Measurements from ENCODE around the gene RNU11.
"Not testable (repeated sequence)": the region's sequence is repeated elsewhere in the genome, so short reads cannot be mapped to it uniquely, and the experiment has no call there.

RNU11 gene

DNA sequence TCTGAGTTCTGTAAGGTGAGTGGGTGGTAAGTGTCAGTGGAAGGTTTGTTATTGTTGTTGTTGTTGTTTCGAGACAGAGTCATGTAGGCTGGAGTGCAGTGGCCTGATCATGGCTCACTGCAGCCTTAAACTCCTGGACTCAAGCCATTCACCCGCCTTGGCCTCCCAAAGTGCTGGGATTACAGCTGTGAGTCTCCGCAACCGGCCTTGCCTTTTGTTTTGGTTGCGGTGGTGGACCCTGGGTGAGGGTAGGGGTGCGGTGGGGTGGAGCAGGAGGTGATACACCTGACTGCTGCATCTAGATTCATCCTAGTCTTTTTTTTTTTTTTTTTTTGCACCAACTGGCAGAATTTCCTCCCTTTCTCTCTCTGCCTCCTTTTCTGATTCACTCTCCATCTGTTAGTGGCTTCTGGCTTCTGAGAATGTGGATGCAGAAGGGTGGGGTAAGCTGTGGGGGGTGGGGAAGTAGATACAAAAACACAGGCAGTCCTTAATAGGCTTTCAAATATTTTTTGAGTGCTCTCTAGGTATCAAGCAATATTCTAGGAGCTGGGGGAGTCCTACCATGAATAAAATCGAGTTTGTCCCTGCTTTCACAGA is 15.6 kb downstream of the RNU11 start:
- no peak for DNase-seq

DNA sequence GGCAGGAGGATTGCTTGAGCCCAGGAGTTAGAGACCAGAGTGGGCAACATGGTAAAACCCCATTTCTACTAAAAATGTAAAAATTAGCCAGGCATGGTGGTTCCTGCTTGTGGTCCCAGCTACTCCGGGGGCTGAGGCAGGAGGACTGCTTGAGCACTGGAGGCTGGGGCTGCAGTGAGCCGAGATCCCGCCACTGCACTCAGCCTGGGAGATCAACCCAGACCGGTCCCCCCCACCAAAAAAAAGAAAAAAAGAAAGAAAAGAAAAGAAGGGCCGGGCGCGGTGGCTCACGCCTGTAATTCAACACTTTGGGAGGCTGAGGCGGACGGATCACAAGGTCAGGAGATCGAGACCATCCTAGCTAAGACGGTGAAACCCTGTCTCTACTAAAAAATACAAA is 18.4 kb downstream of the RNU11 start:
- no peak for DNase-seq

DNA sequence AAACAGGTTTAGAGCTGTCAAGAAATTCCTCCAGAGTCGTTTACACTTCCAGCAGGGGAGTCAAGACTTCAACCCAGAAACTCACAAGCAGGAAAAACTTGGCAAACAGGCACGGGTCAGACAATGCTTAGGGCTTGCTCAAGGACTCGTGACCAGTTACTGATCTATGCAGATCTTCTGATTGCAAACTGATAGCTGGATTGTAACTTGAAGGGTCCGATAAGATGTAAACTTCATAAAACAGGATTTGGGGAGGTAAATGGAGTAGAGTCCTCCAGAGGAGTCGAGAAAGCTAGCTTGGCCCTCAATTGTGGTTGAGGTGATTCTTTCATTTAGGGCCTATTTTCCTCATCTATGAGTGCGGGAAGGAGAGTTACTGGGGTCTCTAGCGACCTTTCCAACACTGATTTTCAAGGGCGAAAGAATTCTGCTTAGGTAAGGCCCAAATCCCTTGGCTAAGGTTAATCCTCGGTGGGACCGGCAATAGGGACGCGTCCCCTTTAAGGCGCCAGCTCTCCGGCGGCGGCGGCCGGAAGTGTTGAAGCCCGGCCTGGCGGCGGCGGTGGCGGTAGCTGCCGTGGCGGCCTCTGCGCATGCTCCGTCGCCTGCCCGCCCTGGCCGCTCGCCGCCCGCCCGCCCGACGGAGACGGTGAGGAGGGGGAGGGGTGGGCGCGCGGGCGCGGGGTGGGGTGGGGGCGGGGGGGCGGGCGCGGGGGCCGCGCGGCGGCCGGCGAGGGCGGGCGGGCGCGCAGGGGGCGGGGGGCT is 20.0 kb downstream of the RNU11 start, which contains the start of gene GMEB1:
Gene GMEB1 (plus strand): TSS at position 594 of the 765 bp plus-strand sequence. CDS start 14,829 bp downstream, outside the sequence.
- peak; percentile 86 to 90 for DNase-seq

DNA sequence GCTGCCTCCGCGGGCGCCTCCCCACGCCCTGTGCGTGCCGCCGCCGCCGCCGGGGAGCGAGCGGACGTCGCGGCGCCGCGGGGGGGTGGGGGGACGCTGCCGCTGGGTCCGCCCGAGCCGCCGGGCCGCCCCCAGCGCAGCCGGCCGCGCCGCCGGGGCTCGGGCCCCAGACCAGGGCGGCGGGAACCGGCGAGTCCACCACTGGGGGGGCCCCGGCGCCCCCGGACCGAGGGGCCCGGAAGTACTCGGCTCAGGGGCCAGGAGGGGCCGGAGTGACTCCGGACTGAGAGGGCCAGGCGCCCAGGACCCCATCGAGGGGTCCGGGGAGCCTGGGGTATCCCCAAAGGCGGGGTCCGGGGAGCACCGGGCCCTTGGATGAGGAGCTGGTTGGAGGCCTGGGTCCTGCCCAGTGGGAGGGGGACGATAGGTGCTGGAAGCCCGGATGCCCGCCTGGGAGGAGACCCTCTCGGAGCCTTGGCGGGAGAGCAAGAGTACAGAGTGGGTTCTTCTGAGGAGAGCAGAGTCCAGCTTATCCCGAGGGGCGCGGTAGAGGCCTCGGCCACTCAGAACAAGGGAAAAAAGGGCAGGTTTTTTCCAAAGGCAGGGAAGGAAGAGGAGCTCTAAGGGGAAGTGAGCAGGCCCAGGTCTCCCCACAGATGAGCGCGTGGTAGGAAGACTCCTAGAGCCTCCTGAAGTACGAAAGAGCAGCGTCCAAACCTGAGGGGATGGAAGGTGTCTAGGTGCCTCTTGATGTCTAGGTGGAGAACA is 20.7 kb downstream of the RNU11 start:
- peak; percentile 74 to 78 for DNase-seq

DNA sequence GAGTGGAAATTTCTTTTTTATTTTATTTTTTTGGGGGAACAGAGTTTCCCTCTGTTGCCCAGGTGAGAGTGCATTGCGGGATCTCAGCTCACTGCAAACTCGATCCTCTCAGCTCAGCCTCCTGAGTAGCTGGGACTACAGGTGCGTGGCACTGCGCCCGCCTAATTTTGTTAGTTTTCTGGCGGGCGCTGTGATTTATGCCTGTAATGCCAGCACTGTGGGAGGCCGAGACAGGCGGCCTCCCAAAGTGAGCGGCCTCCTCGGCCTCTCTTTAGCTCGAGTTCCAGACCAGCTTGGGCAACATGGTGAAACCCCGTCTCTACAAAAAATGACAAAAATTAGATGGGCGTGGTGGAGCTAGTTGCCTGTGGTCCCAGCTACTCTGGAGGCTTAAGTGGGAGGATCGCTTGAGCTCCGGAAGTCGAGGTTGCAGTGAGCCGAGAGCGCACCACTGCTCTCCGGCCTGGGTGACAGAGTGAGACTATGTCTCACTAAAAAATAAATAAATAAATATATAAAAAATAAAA is 22.9 kb downstream of the RNU11 start:
- DNase-seq, result no peak

DNA sequence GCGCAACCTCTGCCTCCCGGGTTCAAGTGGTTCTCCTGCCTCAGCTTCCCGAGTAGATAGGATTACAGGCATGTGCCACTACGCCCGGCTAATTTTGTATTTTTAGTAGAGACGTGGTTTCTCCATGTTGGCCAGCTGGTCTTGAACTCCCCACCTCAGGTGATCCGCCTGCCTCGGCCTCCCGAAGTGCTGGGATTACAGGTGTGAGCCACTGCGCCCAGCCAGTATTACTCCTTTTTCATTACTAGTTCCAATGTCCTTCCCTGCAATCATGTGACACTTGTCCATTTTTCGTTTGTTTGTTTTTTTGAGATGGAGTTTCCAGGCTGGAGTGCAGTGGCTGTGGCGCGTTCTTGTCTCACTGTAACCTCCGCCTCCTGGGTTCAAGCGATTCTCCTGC is 24.6 kb downstream of the RNU11 start:
- not testable (repeated sequence) for DNase-seq

DNA sequence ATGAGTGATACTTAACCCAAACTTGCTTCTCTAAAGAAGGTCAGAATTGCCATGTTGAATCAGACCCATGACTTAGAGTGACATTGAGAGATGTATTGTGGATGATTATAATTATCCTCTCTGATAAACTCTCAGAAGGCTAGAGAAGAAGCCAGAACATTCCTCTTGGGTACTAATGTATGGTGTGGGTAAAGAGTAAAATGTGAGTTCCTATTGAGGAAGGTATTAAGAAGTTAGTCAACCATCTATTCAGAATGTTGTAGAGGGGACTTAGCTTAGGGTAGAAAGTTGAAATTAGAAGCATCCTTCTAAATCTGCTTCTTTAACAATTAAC is 27.5 kb downstream of the RNU11 start:
- DNase-seq, result no peak

DNA sequence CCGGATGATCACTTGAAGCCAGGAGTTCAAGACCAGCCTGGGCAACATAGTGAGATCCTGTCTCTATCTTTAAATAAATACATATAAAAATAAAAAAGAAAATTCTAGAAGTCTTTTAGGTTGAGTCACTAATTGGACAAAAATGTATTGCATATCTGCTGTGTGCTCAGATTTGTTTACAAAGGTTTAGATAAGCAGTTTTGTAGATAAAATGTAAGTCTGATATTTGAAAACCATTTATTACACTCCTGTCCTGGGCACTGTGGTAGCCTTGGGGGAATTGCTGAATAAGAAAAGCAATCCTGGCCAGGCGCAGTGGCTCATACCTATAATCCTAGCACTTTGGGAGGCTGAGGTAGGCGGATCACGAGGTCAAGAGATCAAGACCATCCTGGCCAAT is 31.8 kb downstream of the RNU11 start:
- DNase-seq, result no peak

DNA sequence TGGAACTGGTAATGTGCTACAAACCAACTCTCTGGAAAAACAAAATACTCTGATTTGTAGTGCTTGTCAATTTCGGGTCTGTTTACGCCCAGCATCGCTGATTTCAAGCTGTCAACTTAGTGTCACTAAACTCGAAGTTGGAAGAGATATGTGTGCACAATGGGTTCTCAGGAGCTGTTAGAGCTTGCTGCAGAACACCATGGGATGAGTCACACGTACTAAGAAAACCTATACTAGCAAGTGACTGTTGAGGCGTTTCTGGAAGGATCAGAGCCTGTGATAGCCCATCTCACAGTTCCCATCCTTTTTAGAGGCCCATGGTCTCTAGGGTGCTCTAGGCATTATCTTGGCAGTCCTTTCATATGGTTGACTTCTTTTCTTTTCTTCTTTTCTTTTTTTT is 34.4 kb downstream of the RNU11 start:
- DNase-seq, result no peak

DNA sequence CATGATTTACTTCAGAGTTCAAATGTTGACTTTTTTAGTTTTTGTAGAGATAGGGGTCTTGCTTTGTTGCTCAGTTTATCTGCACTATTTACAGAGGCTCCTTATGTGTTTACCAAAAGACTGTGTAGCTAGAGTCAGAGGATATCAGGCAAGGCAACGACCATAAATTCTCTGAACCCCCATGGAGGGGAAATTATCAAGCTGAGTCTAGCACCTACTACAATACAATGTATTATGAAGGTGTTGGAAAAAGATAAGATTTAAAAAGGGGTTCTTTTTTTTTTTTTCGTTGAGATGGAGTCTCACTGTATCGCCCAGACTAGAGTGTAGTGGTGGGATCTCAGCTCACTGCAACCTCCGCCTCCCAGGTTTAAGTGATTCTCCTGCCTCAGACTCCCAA is 36.5 kb downstream of the RNU11 start:
- DNase-seq, result no peak

DNA sequence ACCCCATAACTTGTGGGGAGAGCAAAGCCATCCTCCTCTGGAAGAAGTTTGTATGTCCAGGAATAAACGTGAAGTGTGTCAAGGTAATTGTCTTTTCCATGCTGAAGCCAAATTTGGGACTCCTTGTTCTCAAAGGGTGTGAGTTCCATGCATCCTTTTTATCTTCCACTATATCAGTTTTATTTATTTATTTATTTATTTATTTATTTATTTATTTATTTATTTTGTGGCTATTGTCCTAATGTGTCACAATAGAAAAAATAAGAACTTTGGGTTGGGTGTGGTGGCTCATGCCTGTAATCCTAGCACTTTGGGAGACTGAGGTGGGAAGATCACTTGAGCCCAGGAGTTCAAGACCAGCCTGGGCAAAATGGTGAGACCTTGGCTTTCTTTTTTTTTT is 43.2 kb downstream of the RNU11 start:
- DNase-seq, result not testable (repeated sequence)

All from activated T-cell treated with anti-CD3 and anti-CD28 coated beads, Interleukin-2, amount 50 U/mL, for 48 hours (primary cell).